Brain pericyte (primary cell): ENCODE measurements around the gene TMCO6.

Experiments
- DNase-seq: peaks from one replicate; pipeline ENCODE4 v3.0.0-alpha.2; 2012; ENCODE audit warnings: low read depth, low spot score

Gene TMCO6

GRCh38 chr5:140672455-140673186, 33.4 kb downstream of the TMCO6 start:
- DNase-seq = no peak

GRCh38 chr5:140673187-140673976, 34.1 kb downstream of the TMCO6 start, which contains the start of gene DND1:
DND1 (minus strand) TSS chr5:140673576; CDS start chr5:140673542, 34 bp downstream.
- no peak for DNase-seq

- no peak for DNase-seq
Observed at GRCh38 chr5:140674211-140674610, 35.0 kb downstream of the TMCO6 start.

DNA sequence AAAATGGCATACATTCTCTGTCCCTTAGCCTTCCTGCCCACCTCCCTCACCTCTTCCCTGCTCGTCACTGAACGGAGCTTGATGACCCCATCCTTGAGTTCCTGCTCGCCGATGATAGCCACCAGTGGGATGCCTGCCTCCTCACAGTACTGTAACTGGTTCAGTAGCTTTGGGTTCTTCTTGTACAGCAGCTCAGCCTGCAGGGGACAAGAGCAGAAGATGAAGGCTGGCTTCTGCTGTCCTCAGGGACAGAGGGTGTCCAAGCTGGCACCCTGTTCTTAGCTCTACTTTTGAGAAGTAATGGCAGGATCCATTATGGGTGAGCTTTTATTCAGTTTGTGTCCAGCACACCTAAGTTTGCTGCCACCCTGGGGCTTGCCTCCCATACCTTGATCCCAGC, 35.4 kb downstream of the TMCO6 start:
- no peak for DNase-seq

GRCh38 chr5:140677947-140678346, 38.7 kb downstream of the TMCO6 start:
- no peak for DNase-seq

DNA sequence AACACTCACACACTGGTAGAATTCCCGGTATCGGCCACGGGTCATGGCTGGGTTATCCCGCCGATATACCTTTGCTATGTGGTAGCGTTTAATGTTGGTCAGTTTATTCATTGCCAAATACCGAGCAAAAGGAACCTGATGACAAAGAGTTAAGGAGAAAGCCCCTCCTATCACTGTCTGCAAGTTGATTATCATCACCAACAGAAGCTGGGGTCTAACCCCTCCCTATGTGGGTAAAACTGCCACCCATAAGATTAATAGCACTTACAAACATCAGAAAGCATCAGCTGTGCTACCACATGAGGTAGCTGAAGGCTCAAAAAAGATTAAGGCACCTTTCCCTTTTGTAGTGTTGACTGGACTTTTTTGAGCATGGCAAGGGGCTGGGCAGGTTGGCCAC, 39.7 kb downstream of the TMCO6 start:
- DNase-seq = no peak

- no peak for DNase-seq
Observed at GRCh38 chr5:140690376-140690932, 51.2 kb downstream of the TMCO6 start.

DNA sequence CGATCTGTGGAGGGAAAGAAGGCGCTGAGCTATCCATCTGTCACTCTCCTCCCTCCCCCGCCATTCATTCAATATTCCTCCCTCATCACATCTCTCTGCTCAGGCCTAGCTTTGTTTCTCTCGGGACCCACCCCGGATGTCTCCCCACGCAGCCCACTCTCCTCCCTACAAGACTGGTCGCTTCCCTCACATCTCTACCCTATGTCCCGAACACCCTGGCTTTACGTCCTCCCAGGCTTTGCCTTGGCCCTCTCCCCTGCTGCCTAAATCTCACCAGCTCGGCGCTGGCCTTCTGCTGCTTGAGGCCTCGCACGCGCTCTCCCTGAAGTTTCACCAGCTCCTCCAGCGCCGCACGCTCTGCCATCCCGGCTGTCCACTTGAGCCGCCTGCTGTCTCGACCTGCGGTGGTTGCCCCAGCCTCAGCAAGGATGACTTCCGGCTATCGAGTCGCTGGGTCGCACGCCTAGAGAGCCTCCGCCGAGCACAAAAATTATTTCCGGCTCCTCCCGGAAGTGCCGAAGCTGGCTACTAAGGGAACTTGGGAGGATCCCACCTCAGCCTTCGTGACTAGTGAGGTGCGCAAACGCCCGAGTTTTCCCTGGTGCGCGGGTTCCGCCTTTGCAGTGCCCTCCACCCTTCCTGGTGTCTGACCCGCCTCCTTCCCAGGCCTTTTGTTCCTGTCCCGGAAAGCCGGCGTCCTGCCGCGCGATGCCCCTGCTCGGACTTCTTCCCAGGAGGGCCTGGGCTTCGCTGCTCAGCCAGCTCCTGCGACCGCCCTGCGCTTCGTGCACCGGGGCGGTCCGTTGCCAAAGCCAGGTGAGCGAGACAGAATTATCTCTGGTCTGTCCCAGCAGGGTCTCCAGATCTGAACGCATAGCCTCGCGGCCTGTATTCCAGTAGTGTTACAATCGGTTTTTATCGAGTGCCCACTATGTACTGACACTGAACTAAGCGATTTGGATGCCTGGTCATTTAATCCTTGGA, 52.0 kb downstream of the TMCO6 start, which contains the start of the genes HARS1 and HARS2:
Gene HARS1 (minus strand): TSS at position 430 of the 984 bp plus-strand sequence. CDS start 66 bp downstream, at position 364.
Gene HARS2 (plus strand): TSS at position 515 of the 984 bp plus-strand sequence. CDS start 194 bp downstream, at position 709.
- DNase-seq = peak; percentile 77

GRCh38 chr5:140694276-140694675, 55.0 kb downstream of the TMCO6 start:
- no peak for DNase-seq
